Neutrophil (primary cell): ENCODE measurements around the gene PPP1R17.

Experiments
- H3K27ac ChIP-seq: fragments of 200-600 bp; sonication (generic); 2 replicates; pipeline ENCODE4 v1.5.1; 2016; ENCODE audit warnings: mild to moderate bottlenecking, moderate library complexity
- H3K27me3 ChIP-seq: fragments of 200-600 bp; sonication (generic); 2 replicates; pipeline ENCODE4 v1.6.0; 2016; ENCODE audit warnings: mild to moderate bottlenecking
- H3K36me3 ChIP-seq: fragments of 200-600 bp; sonication (generic); 2 replicates; pipeline ENCODE4 v1.5.1; 2017
- H3K4me1 ChIP-seq, 2 experiments: fragments of 200-600 bp in 1 of 2; sonication (generic) in 1 of 2; 1 replicate in 1 of 2; 2 replicates in 1 of 2; pipeline versions ENCODE4 v1.5.1 to v1.6.1; 2013 to 2016; ENCODE audit warnings: low read depth in 1 of 2, low read length in 1 of 2, mild to moderate bottlenecking in 1 of 2, moderate library complexity in 1 of 2; ENCODE audit not compliant: control insufficient read depth in 1 of 2, insufficient read depth in 1 of 2
- H3K4me3 ChIP-seq, 2 experiments: fragments of 200-600 bp in 1 of 2; sonication (generic) in 1 of 2; 1 replicate in 1 of 2; 2 replicates in 1 of 2; pipeline ENCODE4 v1.5.1; 2013 to 2016; ENCODE audit warnings: low read depth in 1 of 2, low read length in 1 of 2, mild to moderate bottlenecking in 1 of 2, moderate library complexity in 1 of 2
- H3K9me3 ChIP-seq: fragments of 200-600 bp; sonication (generic); 2 replicates; pipeline ENCODE4 v1.5.1; 2016
- TF ChIP-seq, protein P1 (sequence below): fragments of 200-600 bp; sonication (generic); IDR thresholded peaks from 2 replicates; pipeline ENCODE4 v1.5.1; 2016; ENCODE audit warnings: antibody characterized with exemption

Gene PPP1R17

DNA sequence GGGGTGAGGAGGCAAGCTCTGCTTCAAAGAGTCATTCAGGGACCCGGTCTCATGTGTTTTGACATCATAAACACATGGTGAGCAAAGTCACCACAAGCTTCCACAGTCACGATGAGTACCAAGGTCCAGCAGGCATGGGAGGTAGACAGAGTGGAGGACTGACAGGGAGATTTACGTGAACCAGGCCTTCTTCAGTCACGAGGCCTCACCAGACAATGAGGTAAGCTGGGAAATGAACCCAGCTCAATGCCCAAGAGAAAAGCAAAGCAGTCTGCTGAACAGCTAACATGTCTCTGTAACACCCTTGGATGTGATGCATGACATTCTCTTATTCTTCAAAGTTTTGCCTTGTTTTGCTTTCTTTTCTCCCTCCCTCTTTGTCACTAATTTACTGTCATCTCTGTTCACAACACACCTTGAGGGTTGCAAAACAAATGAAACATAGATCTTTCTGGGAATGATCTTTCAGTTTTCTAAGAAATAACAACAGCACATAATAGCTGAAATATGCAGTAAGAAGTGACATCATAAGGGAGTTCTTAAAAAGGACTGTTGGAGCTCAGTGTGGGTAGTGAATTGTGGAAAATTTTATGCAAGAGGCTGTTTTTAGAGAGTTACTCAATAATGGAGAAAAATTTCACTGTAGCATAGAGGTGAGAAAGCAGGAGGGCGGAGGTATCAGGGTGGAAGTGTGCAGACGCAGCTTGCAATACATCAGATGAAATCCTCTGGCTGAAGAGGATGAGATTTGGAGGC, 9.0 kb downstream of the PPP1R17 start:
- TF ChIP-seq, protein P1, sequence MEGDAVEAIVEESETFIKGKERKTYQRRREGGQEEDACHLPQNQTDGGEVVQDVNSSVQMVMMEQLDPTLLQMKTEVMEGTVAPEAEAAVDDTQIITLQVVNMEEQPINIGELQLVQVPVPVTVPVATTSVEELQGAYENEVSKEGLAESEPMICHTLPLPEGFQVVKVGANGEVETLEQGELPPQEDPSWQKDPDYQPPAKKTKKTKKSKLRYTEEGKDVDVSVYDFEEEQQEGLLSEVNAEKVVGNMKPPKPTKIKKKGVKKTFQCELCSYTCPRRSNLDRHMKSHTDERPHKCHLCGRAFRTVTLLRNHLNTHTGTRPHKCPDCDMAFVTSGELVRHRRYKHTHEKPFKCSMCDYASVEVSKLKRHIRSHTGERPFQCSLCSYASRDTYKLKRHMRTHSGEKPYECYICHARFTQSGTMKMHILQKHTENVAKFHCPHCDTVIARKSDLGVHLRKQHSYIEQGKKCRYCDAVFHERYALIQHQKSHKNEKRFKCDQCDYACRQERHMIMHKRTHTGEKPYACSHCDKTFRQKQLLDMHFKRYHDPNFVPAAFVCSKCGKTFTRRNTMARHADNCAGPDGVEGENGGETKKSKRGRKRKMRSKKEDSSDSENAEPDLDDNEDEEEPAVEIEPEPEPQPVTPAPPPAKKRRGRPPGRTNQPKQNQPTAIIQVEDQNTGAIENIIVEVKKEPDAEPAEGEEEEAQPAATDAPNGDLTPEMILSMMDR: no peak
- Histone ChIP-seq H3K4me1 (no peaks in the 10 kb centered on the region), H3K36me3 (no peaks in the 10 kb centered on the region), H3K27me3 (peaks cover 33% of the 10 kb centered on the region), H3K27ac (no peak overlapping the region), H3K4me3 (no peak overlapping the region), H3K9me3 (no peaks in the 10 kb centered on the region)

DNA sequence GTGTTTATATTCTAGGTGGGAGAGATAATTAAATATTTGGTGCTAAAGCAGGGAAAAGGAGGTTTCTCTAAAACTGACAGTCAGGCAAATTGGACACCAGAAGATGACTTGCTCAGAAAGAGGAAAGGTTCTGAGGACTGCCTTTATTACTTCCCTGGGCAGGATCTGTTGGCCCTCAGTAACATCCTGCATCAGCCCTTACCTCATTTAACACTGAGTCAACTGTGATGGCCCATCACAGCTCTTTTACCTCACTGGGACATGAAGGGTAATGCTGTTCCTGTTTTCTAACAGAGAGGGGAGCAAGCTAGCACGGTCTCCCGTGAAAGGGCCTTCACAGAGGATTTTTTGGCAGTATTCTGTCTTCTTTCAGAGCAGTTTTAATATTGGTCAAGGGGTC, 12.0 kb downstream of the PPP1R17 start:
- Histone ChIP-seq H3K36me3 (no peaks in the 10 kb centered on the region), H3K27ac (no peak overlapping the region), H3K27me3 (peaks cover 22% of the 10 kb centered on the region), H3K4me1 (no peaks in the 10 kb centered on the region), H3K9me3 (no peaks in the 10 kb centered on the region), H3K4me3 (no peak overlapping the region)
- TF ChIP-seq, protein P1: no peak

DNA sequence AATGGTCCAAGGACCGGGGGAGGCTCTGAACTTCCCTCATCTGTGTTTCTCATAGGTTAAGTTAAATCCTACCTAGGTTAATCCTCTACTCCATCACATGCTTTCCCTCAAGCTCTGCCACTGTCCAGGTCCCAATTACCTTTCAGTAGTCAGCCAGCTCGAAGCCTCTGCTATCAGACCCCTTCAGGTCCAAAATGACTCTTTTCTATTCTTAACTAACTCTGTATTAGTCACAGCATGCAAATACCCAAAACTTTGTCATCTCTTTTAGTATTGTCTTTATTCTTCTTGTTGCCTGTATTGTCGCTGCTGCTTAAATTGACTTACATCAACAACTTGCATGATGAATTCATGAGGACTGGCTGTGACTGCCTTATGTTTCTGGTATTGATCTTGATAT, 15.3 kb downstream of the PPP1R17 start:
- TF ChIP-seq, protein P1: no peak
- Histone ChIP-seq H3K4me3 (no peak overlapping the region), H3K27me3 (peaks cover 6% of the 10 kb centered on the region), H3K36me3 (no peaks in the 10 kb centered on the region), H3K4me1 (no peaks in the 10 kb centered on the region), H3K9me3 (no peaks in the 10 kb centered on the region), H3K27ac (no peak overlapping the region)

DNA sequence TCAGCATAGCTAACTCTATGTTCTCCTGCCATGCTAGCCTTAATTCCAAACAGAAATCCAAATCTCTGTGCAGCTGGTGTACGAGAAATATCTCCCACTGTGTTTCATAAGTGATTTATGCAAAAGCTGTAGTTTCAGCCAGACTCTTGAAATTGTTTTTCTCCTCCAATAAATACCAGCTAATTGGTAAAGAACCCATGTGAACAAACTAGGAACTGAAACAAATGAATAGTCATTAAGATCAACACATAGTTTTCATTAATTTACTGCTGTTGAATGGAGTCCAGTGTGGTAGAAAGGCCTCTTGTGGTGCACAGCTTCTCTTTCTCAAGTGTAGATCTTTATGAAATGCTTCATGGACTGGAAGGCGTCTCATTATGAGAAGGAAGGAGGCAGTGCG, 18.4 kb downstream of the PPP1R17 start:
- TF ChIP-seq, protein P1: no peak
- Histone ChIP-seq H3K27ac (no peak overlapping the region), H3K4me3 (no peak overlapping the region), H3K9me3 (no peaks in the 10 kb centered on the region), H3K36me3 (no peaks in the 10 kb centered on the region), H3K4me1 (no peaks in the 10 kb centered on the region), H3K27me3 (no peaks in the 10 kb centered on the region)

DNA sequence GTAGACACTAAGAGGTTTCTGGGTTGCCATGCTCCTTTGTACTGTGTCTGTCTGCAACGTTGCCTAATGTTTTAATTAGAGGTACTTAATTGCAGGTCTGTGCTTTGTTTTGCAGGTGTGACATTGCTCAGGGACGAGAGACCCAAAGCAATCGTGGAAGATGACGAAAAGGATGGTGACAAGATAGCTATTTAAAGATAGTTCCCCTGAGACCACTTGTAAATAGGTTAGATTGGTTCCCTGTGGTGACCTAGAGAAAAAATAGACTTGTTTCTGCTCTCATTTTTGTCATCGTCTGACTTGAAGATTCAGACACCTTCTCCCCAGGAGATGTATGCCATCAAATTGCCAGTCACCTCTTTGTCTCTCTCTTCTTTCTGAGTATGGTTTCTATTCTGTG, 20.1 kb downstream of the PPP1R17 start:
- H3K27me3 ChIP-seq: no peaks in the 10 kb centered on the region
- H3K4me1 ChIP-seq: no peaks in the 10 kb centered on the region
- no peaks in the 10 kb centered on the region for H3K9me3 ChIP-seq
- H3K27ac ChIP-seq: no peak overlapping the region
- no peaks in the 10 kb centered on the region for H3K36me3 ChIP-seq
- H3K4me3 ChIP-seq: no peak overlapping the region
- TF ChIP-seq, protein P1: no peak
